Liver (tissue), 9 donors: ENCODE data around the gene TAPBP. TPM values are rescaled to one million over a fixed set of nuclear protein-coding genes. Genes with fewer than 3 reads are reported as not detected.
A peak's percentile ranks its signal among the peaks of the same experiment; 100 is the strongest.

Experiments
- DNase-seq: peaks from one replicate; pipeline ENCODE4 v3.0.0-alpha.2; 2017; ENCODE audit warnings: low spot score
- H3K27ac ChIP-seq, 2 donors: one replicate each; pipeline ENCODE4 v1.7.0; 2013; ENCODE audit warnings: inconsistent platforms in 2 of 2, low read length in 2 of 2, control low read depth in 1 of 2, low read depth in 1 of 2, mild to moderate bottlenecking in 1 of 2
- H3K27me3 ChIP-seq, 4 donors: one replicate each; pipeline versions ENCODE4 v1.6.1 to v1.7.0; 2013; ENCODE audit warnings: low read length in 3 of 4, inconsistent platforms in 1 of 4, mild to moderate bottlenecking in 1 of 4, moderate library complexity in 1 of 4; ENCODE audit not compliant: control insufficient read depth in 4 of 4, insufficient read depth in 4 of 4
- H3K36me3 ChIP-seq, 4 donors: one replicate each; pipeline versions ENCODE4 v1.6.1 to v1.7.0; 2013; ENCODE audit warnings: low read length in 3 of 4, mild to moderate bottlenecking in 3 of 4, low read depth in 1 of 4, moderate library complexity in 1 of 4; ENCODE audit not compliant: control insufficient read depth in 4 of 4, insufficient read depth in 3 of 4
- H3K4me1 ChIP-seq, 4 donors: one replicate each; pipeline versions ENCODE4 v1.6.1 to v1.7.0; 2013; ENCODE audit warnings: low read length in 3 of 4, mild to moderate bottlenecking in 3 of 4, moderate library complexity in 1 of 4; ENCODE audit not compliant: control insufficient read depth in 4 of 4, insufficient read depth in 4 of 4
- H3K4me3 ChIP-seq, 3 donors: one replicate each; pipeline versions ENCODE4 v1.6.1 to v1.7.0; 2013; ENCODE audit warnings: low read length in 3 of 3, control low read depth in 1 of 3, low read depth in 1 of 3, mild to moderate bottlenecking in 1 of 3
- H3K9ac ChIP-seq, 2 donors: one replicate each; pipeline ENCODE4 v1.7.0; 2013; ENCODE audit warnings: low read length in 2 of 2, mild to moderate bottlenecking in 2 of 2, moderate library complexity in 2 of 2, control low read depth in 1 of 2, low read depth in 1 of 2
- H3K9me3 ChIP-seq, 4 donors: one replicate each; pipeline versions ENCODE4 v1.6.1 to v1.7.0; 2013; ENCODE audit warnings: low read length in 3 of 4; ENCODE audit not compliant: control insufficient read depth in 4 of 4
- FOXA1 ChIP-seq: IDR thresholded peaks from 2 replicates; pipeline ENCODE4 v1.6.1; 2016; ENCODE audit warnings: antibody characterized with exemption
- GABPA ChIP-seq, 2 donors: IDR thresholded peaks in 1 of 2; conservative IDR thresholded peaks in 1 of 2; 2 replicates each; pipeline ENCODE4 v1.6.1; 2016; ENCODE audit warnings: antibody characterized with exemption in 2 of 2, mild to moderate bottlenecking in 1 of 2, moderate library complexity in 1 of 2
- HNF4A ChIP-seq, 2 donors: conservative IDR thresholded peaks; 2 replicates each; pipeline ENCODE4 v1.6.1; 2016; ENCODE audit warnings: antibody characterized with exemption in 2 of 2, mild to moderate bottlenecking in 2 of 2
- NR2F2 ChIP-seq: IDR thresholded peaks from 2 replicates; pipeline ENCODE4 v1.6.1; 2016; ENCODE audit warnings: antibody characterized with exemption
- REST ChIP-seq: IDR thresholded peaks from 2 replicates; pipeline ENCODE4 v1.6.1; 2016; ENCODE audit warnings: antibody characterized with exemption, mild to moderate bottlenecking
- SP1 ChIP-seq: IDR thresholded peaks from 2 replicates; pipeline ENCODE4 v1.6.1; 2018; ENCODE audit warnings: antibody characterized with exemption, mild to moderate bottlenecking
- TAF1 ChIP-seq: conservative IDR thresholded peaks from 2 replicates; pipeline ENCODE4 v1.6.1; 2016; ENCODE audit warnings: antibody characterized with exemption, mild to moderate bottlenecking
- whole genome bisulfite sequencing: extraction: QIAGEN DNeasy Blood & Tissue Kit; methylation state at CpG from one replicate; pipeline ENCODE4 v1.1.7; 2013; 5-methylcytosine and 5-hydroxymethylcytosine counted together
- polyA plus RNA-seq, 2 donors: library from polyadenylated mRNA; stranded (reverse) in 1 of 2; unstranded in 1 of 2; fragments of 200-250 nt in 1 of 2; fragments of >200 nt in 1 of 2; fragmentation: Nextera tagmentation in 1 of 2; extraction: Ambion mirVana in 1 of 2; gene quantifications; one replicate each; pipeline versions ENCODE4 v1.2.1 to v1.2.3, GENCODE V29; 2013 to 2015
- total RNA-seq, 2 donors: library from RNA; depleted of rRNA; stranded (reverse); fragments of >200 nt; gene quantifications; one replicate each; pipeline ENCODE4 v1.2.3, GENCODE V29; 2014
- TF ChIP-seq, protein P1 (sequence below): IDR thresholded peaks from 2 replicates; pipeline ENCODE4 v1.6.1; 2016; ENCODE audit warnings: antibody characterized with exemption
- TF ChIP-seq, protein P2 (sequence below): fragments of 150-350 bp; IDR thresholded peaks from 2 replicates; pipeline ENCODE4 v1.5.1; 2017; ENCODE audit warnings: improper control_type of control experiment, low read depth, low read length; ENCODE audit not compliant: missing input control
- donor health status: healthy.
- donor health status: healthy.
- donor health status: healthy.
- donor health status: healthy.
- donor health status: healthy.

TAPBP gene
- total and polyA plus RNA-seq, 4 donors, result 47.9 to 74.0 (median 51.0) TPM

DNA sequence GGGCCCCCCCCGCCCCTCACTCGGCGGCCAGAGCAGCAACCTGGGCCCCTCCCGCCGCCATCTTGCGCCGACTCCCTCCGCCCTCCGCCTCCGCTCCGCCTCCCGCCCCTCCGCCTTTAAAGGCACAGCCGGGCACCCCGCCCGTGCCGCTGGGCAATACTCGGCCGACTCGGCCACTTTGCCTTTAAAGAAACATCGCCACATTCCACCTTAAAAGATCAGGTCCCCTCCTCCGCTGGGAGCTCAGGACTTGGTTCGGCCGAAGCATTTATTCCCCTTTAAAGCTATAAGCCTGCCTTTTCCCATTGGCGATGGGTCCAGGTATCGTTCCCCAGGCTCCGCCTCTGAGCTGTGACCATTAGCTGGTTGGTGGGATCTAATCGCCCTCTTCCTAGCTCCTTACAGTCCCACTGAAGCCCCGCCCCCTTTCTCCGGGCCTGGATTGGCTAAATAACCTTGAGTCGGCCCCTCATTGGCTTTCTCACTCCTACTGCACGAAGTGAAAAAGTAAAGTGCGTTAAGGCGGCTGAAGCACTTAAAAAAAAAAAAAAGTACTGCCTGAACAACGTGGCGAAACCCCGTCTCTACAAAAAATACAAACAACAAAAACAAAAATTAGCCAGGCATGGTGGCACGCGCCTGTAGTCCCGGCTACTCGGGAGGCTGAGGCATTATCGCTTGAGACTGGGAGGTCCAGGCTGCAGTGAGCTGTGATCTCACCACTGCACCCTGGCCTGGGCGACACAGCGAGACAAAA, 4.0 kb upstream of the TAPBP start, which contains the start of gene ZBTB22 (continued):
- peak; percentile 75 for TF ChIP-seq REST
- TF ChIP-seq GABPA (IDR thresholded peaks at IDR 0.05 in 1 of 2, conservative IDR thresholded peaks at IDR 0.05 in 1 of 2), result peak in 1 of 2 donors; percentile 78
- peak; percentile 94 for TF ChIP-seq SP1

- Histone ChIP-seq H3K27ac (peak overlapping the region in 1 of 2 donors; percentile 75), H3K9me3 (no peaks in the 10 kb centered on the region), H3K4me1 (peaks cover 20 to 63% (median 51%) of the 10 kb centered on the region in 4 donors), H3K4me3 (peak overlapping the region in 2 of 3 donors; percentile 55 to 68), H3K9ac (no peak overlapping the region), H3K36me3 (peaks cover 0 to 16% (median 8%) of the 10 kb centered on the region in 4 donors), H3K27me3 (no peaks in the 10 kb centered on the region)
- TF ChIP-seq, protein P1, sequence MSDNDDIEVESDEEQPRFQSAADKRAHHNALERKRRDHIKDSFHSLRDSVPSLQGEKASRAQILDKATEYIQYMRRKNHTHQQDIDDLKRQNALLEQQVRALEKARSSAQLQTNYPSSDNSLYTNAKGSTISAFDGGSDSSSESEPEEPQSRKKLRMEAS, result no peak
- WGBS, result under 1% methylated on average over 27 of the region's 27 CpGs
- no peak for DNase-seq
Measured at GRCh38 chr6:33317419-33317668, 3.5 kb upstream of the TAPBP start.

GRCh38 chr6:33316603-33317418, 2.9 kb upstream of the TAPBP start:
- Histone ChIP-seq H3K9me3 (no peaks in the 10 kb centered on the region), H3K4me1 (peaks cover 18 to 63% (median 52%) of the 10 kb centered on the region in 4 donors), H3K9ac (no peak overlapping the region), H3K27ac (no peak overlapping the region), H3K4me3 (peak overlapping the region in 2 of 3 donors; percentile 55 to 68), H3K27me3 (no peaks in the 10 kb centered on the region), H3K36me3 (peaks cover 0 to 16% (median 8%) of the 10 kb centered on the region in 4 donors)
- TF ChIP-seq SP1 (no peak), HNF4A (conservative IDR thresholded peaks at IDR 0.05) (no peak), TAF1 (no peak), NR2F2 (no peak), FOXA1 (no peak)
- TF ChIP-seq, protein P2, sequence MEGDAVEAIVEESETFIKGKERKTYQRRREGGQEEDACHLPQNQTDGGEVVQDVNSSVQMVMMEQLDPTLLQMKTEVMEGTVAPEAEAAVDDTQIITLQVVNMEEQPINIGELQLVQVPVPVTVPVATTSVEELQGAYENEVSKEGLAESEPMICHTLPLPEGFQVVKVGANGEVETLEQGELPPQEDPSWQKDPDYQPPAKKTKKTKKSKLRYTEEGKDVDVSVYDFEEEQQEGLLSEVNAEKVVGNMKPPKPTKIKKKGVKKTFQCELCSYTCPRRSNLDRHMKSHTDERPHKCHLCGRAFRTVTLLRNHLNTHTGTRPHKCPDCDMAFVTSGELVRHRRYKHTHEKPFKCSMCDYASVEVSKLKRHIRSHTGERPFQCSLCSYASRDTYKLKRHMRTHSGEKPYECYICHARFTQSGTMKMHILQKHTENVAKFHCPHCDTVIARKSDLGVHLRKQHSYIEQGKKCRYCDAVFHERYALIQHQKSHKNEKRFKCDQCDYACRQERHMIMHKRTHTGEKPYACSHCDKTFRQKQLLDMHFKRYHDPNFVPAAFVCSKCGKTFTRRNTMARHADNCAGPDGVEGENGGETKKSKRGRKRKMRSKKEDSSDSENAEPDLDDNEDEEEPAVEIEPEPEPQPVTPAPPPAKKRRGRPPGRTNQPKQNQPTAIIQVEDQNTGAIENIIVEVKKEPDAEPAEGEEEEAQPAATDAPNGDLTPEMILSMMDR, result no peak
- TF ChIP-seq, protein P1, result no peak
- no peak for DNase-seq
- WGBS, result 83% methylated on average over 19 of the region's 19 CpGs
